HG02885 (cell line): Measurements from ENCODE around the gene ZNF79.
"Not testable (repeated sequence)": the region's sequence is repeated elsewhere in the genome, so short reads cannot be mapped to it uniquely, and the experiment has no call there.

ENCODE experiments used
- ATAC-seq: cut with Tn5 transposase; IDR thresholded peaks from one replicate; pipeline ENCODE4 v1.9.1; 2021; ENCODE audit warnings: mild to moderate bottlenecking; ENCODE audit not compliant: unreplicated experiment, poor library complexity

ZNF79 gene

GRCh38 chr9:127451608-127451857 is 27.4 kb downstream of the ZNF79 start:
- peak; percentile 28 for ATAC-seq

- peak; percentile 5 for ATAC-seq
These were observed 27.9 kb downstream of the ZNF79 start for GRCh38 chr9:127451858-127452656.

- ATAC-seq: no peak
These were observed 28.5 kb downstream of the ZNF79 start for GRCh38 chr9:127452691-127453090.

GRCh38 chr9:127455324-127455992 is 31.3 kb downstream of the ZNF79 start:
- ATAC-seq: no peak

GRCh38 chr9:127457191-127457878 is 33.2 kb downstream of the ZNF79 start:
- no peak for ATAC-seq

GRCh38 chr9:127458921-127459320 is 34.7 kb downstream of the ZNF79 start:
- no peak for ATAC-seq

GRCh38 chr9:127463382-127463781 is 39.2 kb downstream of the ZNF79 start:
- ATAC-seq: no peak

GRCh38 chr9:127463911-127464310 is 39.7 kb downstream of the ZNF79 start:
- ATAC-seq: no peak

- ATAC-seq: not testable (repeated sequence)
These were observed 42.3 kb downstream of the ZNF79 start for GRCh38 chr9:127466407-127466917.

- no peak for ATAC-seq
These were observed 43.4 kb downstream of the ZNF79 start for GRCh38 chr9:127467621-127468020.

- ATAC-seq: no peak
These were observed 46.5 kb downstream of the ZNF79 start for GRCh38 chr9:127470662-127471061.

- no peak for ATAC-seq
These were observed 49.3 kb downstream of the ZNF79 start for GRCh38 chr9:127473501-127473900.

- no peak for ATAC-seq
These were observed 49.8 kb downstream of the ZNF79 start for GRCh38 chr9:127473932-127474331.

GRCh38 chr9:127474592-127474991 is 50.4 kb downstream of the ZNF79 start:
- ATAC-seq: no peak

- ATAC-seq: no peak
These were observed 55.4 kb downstream of the ZNF79 start for GRCh38 chr9:127479507-127480081.

- no peak for ATAC-seq
These were observed 58.5 kb downstream of the ZNF79 start for GRCh38 chr9:127482662-127483061.

- no peak for ATAC-seq
These were observed 61.8 kb downstream of the ZNF79 start for GRCh38 chr9:127485995-127486394.

GRCh38 chr9:127488946-127489345 is 64.8 kb downstream of the ZNF79 start:
- ATAC-seq: no peak

- ATAC-seq: no peak
These were observed 65.4 kb downstream of the ZNF79 start for GRCh38 chr9:127489471-127490115.

- ATAC-seq: no peak
These were observed 66.5 kb downstream of the ZNF79 start for GRCh38 chr9:127490535-127491230.
